ENCODE data around the gene PRELID3B.

DNA sequence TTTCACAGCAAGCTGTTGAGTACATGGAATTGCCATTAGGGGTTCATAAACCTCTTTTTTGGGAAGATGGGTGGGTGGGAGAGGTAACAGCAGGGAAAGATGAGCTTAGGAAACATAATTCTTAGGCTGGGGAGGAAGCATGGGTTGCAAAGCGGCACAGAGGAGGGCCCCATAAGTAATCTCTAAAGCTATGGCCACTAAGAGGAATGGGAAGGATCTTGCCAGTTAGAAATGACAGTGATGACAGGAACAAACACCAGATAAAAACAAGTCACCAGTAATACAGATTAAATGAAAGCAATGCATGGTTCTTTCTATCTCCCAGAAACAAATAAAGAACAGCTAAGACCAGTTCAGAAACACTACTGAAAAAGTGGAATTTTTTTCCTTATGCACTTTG lies 31.0 kb upstream of the PRELID3B start:
- TF ChIP-seq, protein P1, sequence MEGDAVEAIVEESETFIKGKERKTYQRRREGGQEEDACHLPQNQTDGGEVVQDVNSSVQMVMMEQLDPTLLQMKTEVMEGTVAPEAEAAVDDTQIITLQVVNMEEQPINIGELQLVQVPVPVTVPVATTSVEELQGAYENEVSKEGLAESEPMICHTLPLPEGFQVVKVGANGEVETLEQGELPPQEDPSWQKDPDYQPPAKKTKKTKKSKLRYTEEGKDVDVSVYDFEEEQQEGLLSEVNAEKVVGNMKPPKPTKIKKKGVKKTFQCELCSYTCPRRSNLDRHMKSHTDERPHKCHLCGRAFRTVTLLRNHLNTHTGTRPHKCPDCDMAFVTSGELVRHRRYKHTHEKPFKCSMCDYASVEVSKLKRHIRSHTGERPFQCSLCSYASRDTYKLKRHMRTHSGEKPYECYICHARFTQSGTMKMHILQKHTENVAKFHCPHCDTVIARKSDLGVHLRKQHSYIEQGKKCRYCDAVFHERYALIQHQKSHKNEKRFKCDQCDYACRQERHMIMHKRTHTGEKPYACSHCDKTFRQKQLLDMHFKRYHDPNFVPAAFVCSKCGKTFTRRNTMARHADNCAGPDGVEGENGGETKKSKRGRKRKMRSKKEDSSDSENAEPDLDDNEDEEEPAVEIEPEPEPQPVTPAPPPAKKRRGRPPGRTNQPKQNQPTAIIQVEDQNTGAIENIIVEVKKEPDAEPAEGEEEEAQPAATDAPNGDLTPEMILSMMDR (IDR thresholded peaks at IDR 0.05): no peak
- TF ChIP-seq EP300 (IDR thresholded peaks at IDR 0.05) (no peak), POLR2A (IDR thresholded peaks at IDR 0.05) (no peak), POLR2AphosphoS5 (IDR thresholded peaks at IDR 0.05) (no peak)

All from upper lobe of left lung (tissue), 4 donors.